Calu3 (cell line): Measurements from ENCODE around the gene LOXL1. TPM values are rescaled to one million over a fixed set of nuclear protein-coding genes. Genes with fewer than 3 reads are reported as not detected.

ENCODE experiments used
- BruUV-seq: library from RNA; stranded (reverse); fragments of 400-500 nt; replicated peaks from 2 replicates; lab custom pipeline; 2021; lab: Mats Ljungman, UMichigan
- CTCF ChIA-PET: fragments of 300-600 bp; sonication (Branson Sonifier 250); formaldehyde crosslinking; loops from one replicate; lab custom pipeline; 2022; ENCODE audit warnings: antibody characterized with exemption; lab: Charles Lee
- DNase-seq: peaks from one replicate; pipeline ENCODE4 v3.0.0; 2022
- H3K27ac Mint-ChIP-seq: one replicate; pipeline ENCODE4 v1.8.0; 2022; ENCODE audit warnings: mixed read lengths; ENCODE audit not compliant: unreplicated experiment
- H3K27me3 Mint-ChIP-seq: one replicate; pipeline ENCODE4 v1.8.0; 2022; ENCODE audit warnings: mixed read lengths; ENCODE audit not compliant: unreplicated experiment
- H3K36me3 Mint-ChIP-seq: one replicate; pipeline ENCODE4 v1.8.0; 2022; ENCODE audit warnings: mild to moderate bottlenecking, moderate library complexity, mixed read lengths; ENCODE audit not compliant: insufficient read depth, unreplicated experiment
- H3K4me1 Mint-ChIP-seq: one replicate; pipeline ENCODE4 v1.8.0; 2022; ENCODE audit warnings: mild to moderate bottlenecking, low read depth, mixed read lengths; ENCODE audit not compliant: unreplicated experiment
- H3K4me3 Mint-ChIP-seq: one replicate; pipeline ENCODE4 v1.8.0; 2022; ENCODE audit warnings: mild to moderate bottlenecking, low read depth, moderate library complexity, mixed read lengths; ENCODE audit not compliant: unreplicated experiment
- H3K9me3 Mint-ChIP-seq: one replicate; pipeline ENCODE4 v1.8.0; 2022; ENCODE audit warnings: low read depth, mixed read lengths; ENCODE audit not compliant: unreplicated experiment
- intact Hi-C: fragments of 100-400 bp; cut with micrococcal nuclease; formaldehyde crosslinking; loops from one replicate; pipeline ENCODE4 v1.10.0; 2022; ENCODE audit not compliant: unreplicated experiment
- total RNA-seq: library from RNA; stranded (reverse); gene quantifications from 2 replicates; pipeline ENCODE4 v1.2.3, GENCODE V29; 2022
- TF ChIP-seq, protein P1 (sequence below): fragments of 200-600 bp; IDR thresholded peaks from one replicate; pipeline ENCODE4 v1.8.0; 2022; ENCODE audit warnings: antibody characterized with exemption; ENCODE audit not compliant: unreplicated experiment

The LOXL1 gene
- total RNA-seq, 1 experiment from 2014 or later = 2.1 TPM

DNA sequence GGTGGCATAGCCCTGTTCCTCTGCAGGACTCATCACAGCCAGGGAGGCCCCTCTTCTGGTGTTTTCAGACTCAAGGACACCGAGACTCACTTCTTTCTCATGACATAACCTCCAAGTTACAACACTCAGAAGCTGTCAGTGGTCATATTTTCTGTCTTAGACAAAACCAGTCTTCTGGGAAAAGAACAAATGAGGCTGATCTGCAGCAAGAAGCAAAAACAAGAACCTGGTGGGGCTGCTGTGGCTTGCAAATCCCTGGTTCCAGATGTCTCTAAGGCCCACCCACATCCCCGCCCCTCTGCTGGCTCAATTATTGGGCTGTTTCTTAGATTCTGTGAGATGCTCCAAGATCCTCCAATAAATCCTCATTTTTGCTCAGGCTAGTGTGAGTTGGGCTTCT lies 16.6 kb upstream of the LOXL1 start:
- Mint-ChIP-seq H3K27ac (no peak overlapping the region), H3K36me3 (no peaks in the 10 kb centered on the region), H3K4me3 (no peak overlapping the region), H3K9me3 (peaks cover 2% of the 10 kb centered on the region), H3K4me1 (peaks cover 2% of the 10 kb centered on the region), H3K27me3 (peaks cover 87% of the 10 kb centered on the region)
- TF ChIP-seq, protein P1, sequence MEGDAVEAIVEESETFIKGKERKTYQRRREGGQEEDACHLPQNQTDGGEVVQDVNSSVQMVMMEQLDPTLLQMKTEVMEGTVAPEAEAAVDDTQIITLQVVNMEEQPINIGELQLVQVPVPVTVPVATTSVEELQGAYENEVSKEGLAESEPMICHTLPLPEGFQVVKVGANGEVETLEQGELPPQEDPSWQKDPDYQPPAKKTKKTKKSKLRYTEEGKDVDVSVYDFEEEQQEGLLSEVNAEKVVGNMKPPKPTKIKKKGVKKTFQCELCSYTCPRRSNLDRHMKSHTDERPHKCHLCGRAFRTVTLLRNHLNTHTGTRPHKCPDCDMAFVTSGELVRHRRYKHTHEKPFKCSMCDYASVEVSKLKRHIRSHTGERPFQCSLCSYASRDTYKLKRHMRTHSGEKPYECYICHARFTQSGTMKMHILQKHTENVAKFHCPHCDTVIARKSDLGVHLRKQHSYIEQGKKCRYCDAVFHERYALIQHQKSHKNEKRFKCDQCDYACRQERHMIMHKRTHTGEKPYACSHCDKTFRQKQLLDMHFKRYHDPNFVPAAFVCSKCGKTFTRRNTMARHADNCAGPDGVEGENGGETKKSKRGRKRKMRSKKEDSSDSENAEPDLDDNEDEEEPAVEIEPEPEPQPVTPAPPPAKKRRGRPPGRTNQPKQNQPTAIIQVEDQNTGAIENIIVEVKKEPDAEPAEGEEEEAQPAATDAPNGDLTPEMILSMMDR = no peak
- no peak for DNase-seq
- intact Hi-C loops = loop anchor here (2.0 to 10.0 kb wide), 2 partner anchors 35 to 105 kb away; no protein-coding TSS in a partner anchor
- CTCF ChIA-PET = interaction anchor here (1.0 to 1.5 kb wide), 3 partner anchors 11 to 205 kb away, joined by 3 to 4 read pairs (median 3); no protein-coding TSS in a partner anchor
- BruUV-seq = no TSS peak

DNA sequence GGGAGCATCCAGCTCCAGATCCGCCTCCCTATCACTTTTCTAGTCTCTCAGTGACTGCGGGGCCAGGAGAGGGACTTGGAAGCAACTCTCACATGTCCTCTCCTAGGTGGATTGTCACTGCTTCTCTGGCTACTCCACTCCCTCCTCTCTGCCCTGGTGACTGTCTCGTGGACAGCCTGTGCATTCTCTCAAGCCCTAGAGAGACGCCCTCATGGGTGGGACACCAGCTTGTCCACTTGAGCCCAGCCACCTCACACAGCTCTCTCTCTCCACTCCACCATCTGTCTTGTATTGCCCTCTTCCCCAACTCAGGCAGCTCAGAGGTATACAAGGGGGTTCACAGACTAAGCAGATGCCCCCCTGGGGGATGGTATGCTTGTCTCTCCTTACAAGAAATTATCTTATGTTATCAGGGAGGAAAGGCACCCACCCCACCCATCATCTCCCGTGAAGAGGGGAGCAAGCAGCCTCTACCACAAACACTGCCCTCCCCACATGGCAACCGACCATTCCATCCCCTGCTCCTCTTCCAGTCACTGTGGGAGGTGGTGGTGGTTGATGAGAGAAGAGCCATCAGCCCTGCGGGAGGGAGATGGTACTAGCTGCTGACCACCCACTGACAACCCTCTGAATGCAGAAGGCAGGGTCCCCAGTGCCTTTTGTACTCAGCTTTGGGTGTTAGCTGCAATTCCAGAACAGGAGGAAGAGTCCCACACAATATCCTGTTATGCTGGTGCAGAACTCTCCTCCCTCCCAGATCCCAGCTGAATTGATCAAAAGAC lies 15.5 kb upstream of the LOXL1 start:
- Mint-ChIP-seq H3K36me3 (no peaks in the 10 kb centered on the region), H3K4me3 (no peak overlapping the region), H3K9me3 (no peaks in the 10 kb centered on the region), H3K4me1 (peaks cover 11% of the 10 kb centered on the region), H3K27ac (no peak overlapping the region), H3K27me3 (peaks cover 85% of the 10 kb centered on the region)
- intact Hi-C loops = no loop called here
- CTCF ChIA-PET = interaction anchor here (0.5 to 0.6 kb wide), 2 partner anchors 105 to 372 kb away, joined by 3 read pairs; no protein-coding TSS in a partner anchor
- BruUV-seq = no TSS peak
- DNase-seq = no peak
- TF ChIP-seq, protein P1 = no peak

DNA sequence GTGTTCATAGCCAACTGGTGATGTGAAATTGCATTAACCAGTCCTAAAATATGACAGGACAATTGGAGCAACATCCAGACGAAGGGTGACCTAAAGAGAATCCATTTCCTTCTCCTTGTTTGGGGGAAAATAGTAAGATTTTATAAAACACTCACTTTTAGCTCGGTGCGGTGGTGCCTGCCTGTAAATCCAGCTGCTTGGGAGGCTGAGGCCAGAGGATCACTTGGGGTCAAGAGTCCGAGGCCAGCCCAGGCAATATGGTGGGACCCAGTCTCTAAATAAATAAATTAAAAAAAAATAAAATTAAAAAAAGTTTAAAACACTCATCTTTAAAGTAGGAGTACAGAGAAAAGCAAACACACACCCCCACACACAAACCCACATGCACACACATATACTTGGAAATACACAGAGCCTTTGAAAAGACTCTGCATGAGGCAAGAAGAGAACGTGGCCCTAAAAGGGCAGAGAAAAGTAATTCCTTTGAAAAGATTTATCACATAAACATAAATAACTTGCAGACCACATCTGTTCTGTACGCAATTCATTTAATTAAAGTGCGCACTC lies 14.1 kb upstream of the LOXL1 start:
- peaks cover 71% of the 10 kb centered on the region for H3K27me3 Mint-ChIP-seq
- CTCF ChIA-PET = no interaction called here
- H3K4me1 Mint-ChIP-seq = peaks cover 11% of the 10 kb centered on the region
- H3K27ac Mint-ChIP-seq = no peak overlapping the region
- H3K4me3 Mint-ChIP-seq = no peak overlapping the region
- TF ChIP-seq, protein P1 = no peak
- no peaks in the 10 kb centered on the region for H3K9me3 Mint-ChIP-seq
- BruUV-seq = no TSS peak
- intact Hi-C loops = no loop called here
- no peaks in the 10 kb centered on the region for H3K36me3 Mint-ChIP-seq
- DNase-seq = no peak

DNA sequence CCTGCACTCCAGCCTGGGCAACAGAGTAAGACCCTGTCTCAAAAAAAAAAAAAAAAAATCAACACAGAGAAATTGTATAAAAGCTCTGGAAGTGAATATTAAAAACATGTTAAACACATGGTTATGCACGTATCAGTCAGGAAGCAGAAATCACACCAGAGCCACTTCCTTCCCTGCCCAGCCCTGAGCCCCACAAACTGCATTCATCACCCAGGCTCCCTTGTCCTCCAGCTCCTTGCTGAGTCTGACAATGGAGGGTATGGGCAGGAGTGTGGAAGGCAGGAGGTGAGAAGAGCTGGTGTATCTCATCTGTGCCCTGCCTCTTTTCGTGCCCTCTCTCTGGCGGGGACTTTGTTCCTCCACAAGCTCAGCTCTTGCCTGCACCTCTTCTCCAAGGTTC lies 12.1 kb upstream of the LOXL1 start:
- Mint-ChIP-seq H3K36me3 (no peaks in the 10 kb centered on the region), H3K4me1 (peaks cover 11% of the 10 kb centered on the region), H3K27ac (no peak overlapping the region), H3K27me3 (peaks cover 60% of the 10 kb centered on the region), H3K4me3 (no peak overlapping the region), H3K9me3 (peaks cover 5% of the 10 kb centered on the region)
- TF ChIP-seq, protein P1 = no peak
- DNase-seq = no peak
- CTCF ChIA-PET = interaction anchor here (0.6 to 0.7 kb wide), 2 partner anchors 46 to 451 kb away, joined by 3 to 7 read pairs; no protein-coding TSS in a partner anchor
- no TSS peak for BruUV-seq
- intact Hi-C loops = no loop called here
